Body of pancreas (tissue), 4 donors: Measurements from ENCODE around the gene FGF12. TPM values are rescaled to one million over a fixed set of nuclear protein-coding genes. Genes with fewer than 3 reads are reported as not detected.
"Not testable (repeated sequence)": the region's sequence is repeated elsewhere in the genome, so short reads cannot be mapped to it uniquely, and the experiment has no call there.

ENCODE experiments used
- ATAC-seq: fragments of 150-250 bp; one replicate; pipeline ENCODE4 v1.9.1; 2016
- DNase-seq, 4 donors: peaks; one replicate each; pipeline ENCODE4 v3.0.0-alpha.2; 2019
- H3K27ac ChIP-seq, 4 donors: fragments of 200-600 bp; sonication (generic); 1 replicate in 3 of 4; 2 replicates in 1 of 4; pipeline versions ENCODE4 v1.5.1 to v1.6.1; 2016 to 2019; ENCODE audit warnings: mild to moderate bottlenecking in 1 of 4, mixed read lengths in 1 of 4, moderate library complexity in 1 of 4
- H3K27me3 ChIP-seq, 2 donors: fragments of 200-600 bp; sonication (generic); one replicate each; pipeline ENCODE4 v1.6.0; 2016; ENCODE audit warnings: mild to moderate bottlenecking in 1 of 2
- H3K36me3 ChIP-seq, 2 donors: fragments of 200-600 bp; sonication (generic); replicated peaks in 1 of 2; 2 replicates each; pipeline ENCODE4 v1.5.1; 2016; ENCODE audit warnings: low read depth in 2 of 2; ENCODE audit not compliant: insufficient read depth in 1 of 2
- H3K4me1 ChIP-seq: fragments of 200-600 bp; sonication (generic); one replicate; pipeline ENCODE4 v1.6.0; 2016
- H3K4me3 ChIP-seq, 2 donors: fragments of 200-600 bp; sonication (generic); 1 replicate in 1 of 2; 2 replicates in 1 of 2; pipeline ENCODE4 v1.5.1; 2016 to 2019
- H3K9me3 ChIP-seq, 3 donors: fragments of 200-600 bp; sonication (generic); 1 replicate in 2 of 3; 2 replicates in 1 of 3; pipeline ENCODE4 v1.5.1; 2016
- CTCF ChIP-seq, 7 experiments: fragments of 450-650 bp in 4 of 7; fragments of 200-600 bp in 3 of 7; sonication (generic) in 3 of 7; IDR thresholded peaks; one replicate each; pipeline ENCODE4 v1.5.1; 2016 to 2019; ENCODE audit warnings: antibody characterized with exemption in 7 of 7
- POLR2A ChIP-seq, 3 donors: fragments of 450-650 bp; IDR thresholded peaks; one replicate each; pipeline ENCODE4 v1.6.1; 2016; ENCODE audit warnings: antibody characterized with exemption in 3 of 3, mild to moderate bottlenecking in 2 of 3
- WGBS, 2 donors: methylation state at CpG; one replicate each; pipeline ENCODE4 v1.1.5; 2017; 5-methylcytosine and 5-hydroxymethylcytosine counted together
- intact Hi-C: fragments of 100-400 bp; cut with DNase I; formaldehyde crosslinking; loops from one replicate; pipeline ENCODE4 v1.15.1; 2023
- total RNA-seq, 2 donors: library from RNA; depleted of rRNA; stranded (reverse); fragments of >200 nt; gene quantifications; one replicate each; pipeline ENCODE4 v1.1.0, GENCODE V29; 2016

Gene FGF12
- total RNA-seq, 2 donors from 2014 or later, result 0.99 to 2.3 TPM

- Histone ChIP-seq H3K36me3 (no peaks in the 10 kb centered on the region), H3K27me3 (no peaks in the 10 kb centered on the region), H3K27ac (no peak overlapping the region), H3K9me3 (no peaks in the 10 kb centered on the region), H3K4me1 (no peaks in the 10 kb centered on the region), H3K4me3 (no peak overlapping the region)
- intact Hi-C loops, result no loop called here
- ATAC-seq (no peak), DNase-seq (no peak)
- no peak for TF ChIP-seq CTCF (IDR thresholded peaks at IDR 0.05)
- TF ChIP-seq POLR2A (IDR thresholded peaks at IDR 0.05), result no peak
- 30 to 31% methylated on average over 5 of the region's 5 CpGs for WGBS, 2 donors
Observed at GRCh38 chr3:192750201-192750600, 22.9 kb upstream of the FGF12 start.

- no peak overlapping the region for H3K4me3 ChIP-seq
- ATAC-seq (no peak), DNase-seq (no peak)
- WGBS, 2 donors, result 23 to 29% methylated on average over 3 of the region's 3 CpGs
- TF ChIP-seq POLR2A (IDR thresholded peaks at IDR 0.05), result no peak
- TF ChIP-seq CTCF (IDR thresholded peaks at IDR 0.05), result no peak
- H3K27me3 ChIP-seq, result no peaks in the 10 kb centered on the region
- H3K4me1 ChIP-seq, result no peaks in the 10 kb centered on the region
- H3K27ac ChIP-seq, result no peak overlapping the region
- H3K36me3 ChIP-seq, result no peaks in the 10 kb centered on the region
- no peaks in the 10 kb centered on the region for H3K9me3 ChIP-seq
- intact Hi-C loops, result no loop called here
Observed at GRCh38 chr3:192747746-192748145, 20.4 kb upstream of the FGF12 start.

GRCh38 chr3:192747145-192747544 lies 19.8 kb upstream of the FGF12 start:
- H3K4me3 ChIP-seq, result no peak overlapping the region
- ATAC-seq (no peak), DNase-seq (no peak)
- H3K9me3 ChIP-seq, result no peaks in the 10 kb centered on the region
- no peaks in the 10 kb centered on the region for H3K4me1 ChIP-seq
- TF ChIP-seq CTCF (IDR thresholded peaks at IDR 0.05) (no peak), POLR2A (IDR thresholded peaks at IDR 0.05) (no peak)
- intact Hi-C loops, result no loop called here
- no peak overlapping the region for H3K27ac ChIP-seq
- no peaks in the 10 kb centered on the region for H3K36me3 ChIP-seq
- 41 to 55% methylated on average over 1 of the region's 1 CpG for WGBS, 2 donors
- H3K27me3 ChIP-seq, result no peaks in the 10 kb centered on the region

- H3K9me3 ChIP-seq, result no peaks in the 10 kb centered on the region
- WGBS, 2 donors, result 81 to 87% methylated on average over 7 of the region's 7 CpGs
- ATAC-seq, result no peak
- H3K4me3 ChIP-seq, result no peak overlapping the region
- TF ChIP-seq POLR2A (IDR thresholded peaks at IDR 0.05), result no peak
- no peak for TF ChIP-seq CTCF (IDR thresholded peaks at IDR 0.05)
- intact Hi-C loops, result no loop called here
- H3K27ac ChIP-seq, result no peak overlapping the region
- no peaks in the 10 kb centered on the region for H3K4me1 ChIP-seq
- no peak for DNase-seq
- no peaks in the 10 kb centered on the region for H3K27me3 ChIP-seq
- H3K36me3 ChIP-seq, result no peaks in the 10 kb centered on the region
Observed at GRCh38 chr3:192745150-192745549, 17.8 kb upstream of the FGF12 start.

- ATAC-seq, H3K36me3 ChIP-seq, H3K27me3 ChIP-seq, H3K4me3 ChIP-seq, intact Hi-C loops, DNase-seq, H3K9me3 ChIP-seq, H3K4me1 ChIP-seq, H3K27ac ChIP-seq: not testable (repeated sequence)
- 22% methylated on average over 6 of the region's 19 CpGs; no CpG with 5 or more reads in 1 of the 2 donors for WGBS, 2 donors
Observed at GRCh38 chr3:192744604-192745003, 17.3 kb upstream of the FGF12 start.
